GM15510 (cell line): ENCODE data around the gene GPRASP2.

Experiments
- POLR2A ChIP-seq: IDR thresholded peaks from 3 replicates; pipeline ENCODE4 v1.6.1; 2011; ENCODE audit warnings: borderline replicate concordance; ENCODE audit not compliant: insufficient read length; ENCODE audit errors: extremely low read depth

Gene GPRASP2

GRCh38 chrX:102727761-102728160 is 15.5 kb downstream of the GPRASP2 start:
- no peak for TF ChIP-seq POLR2A

DNA sequence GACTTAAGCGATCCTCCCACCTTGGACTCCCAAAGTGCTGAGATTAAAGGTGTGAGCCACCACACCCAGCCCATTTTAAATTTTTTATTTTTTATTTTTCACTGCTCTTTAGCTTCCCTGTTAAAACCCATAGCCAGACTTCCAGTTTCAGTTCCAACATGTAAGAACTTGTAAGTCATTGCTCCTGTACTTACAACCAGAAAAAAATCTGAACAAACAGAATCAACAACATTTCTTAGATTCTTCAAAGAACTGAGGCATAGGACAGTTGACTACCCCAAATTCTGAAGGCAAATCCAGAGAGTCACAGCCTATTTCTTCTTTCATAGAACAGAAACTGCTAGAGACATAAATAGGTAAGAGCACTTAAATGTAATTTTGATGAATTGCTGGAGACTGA is 16.4 kb downstream of the GPRASP2 start:
- no peak for TF ChIP-seq POLR2A

DNA sequence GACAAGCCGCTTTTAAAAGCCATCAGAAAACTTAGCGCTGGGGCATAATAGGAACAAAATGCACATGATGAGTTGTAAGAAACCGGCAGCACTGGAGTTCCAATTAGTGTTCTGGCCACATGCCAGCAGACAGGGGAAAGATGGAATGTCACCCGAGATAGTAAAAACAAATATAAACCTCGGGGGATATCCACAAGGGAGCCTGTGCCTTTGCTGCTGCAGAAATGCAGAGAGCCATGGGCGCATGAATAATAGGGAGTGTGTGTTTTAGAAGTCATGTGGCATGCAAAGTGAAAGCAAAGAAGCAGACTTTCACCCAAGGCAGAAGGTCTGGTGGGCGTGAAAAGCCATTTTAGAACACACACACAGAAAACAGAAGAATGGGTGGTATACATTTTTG is 27.4 kb downstream of the GPRASP2 start:
- TF ChIP-seq POLR2A: no peak

GRCh38 chrX:102744307-102744706 is 32.1 kb downstream of the GPRASP2 start:
- no peak for TF ChIP-seq POLR2A

GRCh38 chrX:102745513-102745856 is 33.2 kb downstream of the GPRASP2 start:
- no peak for TF ChIP-seq POLR2A

DNA sequence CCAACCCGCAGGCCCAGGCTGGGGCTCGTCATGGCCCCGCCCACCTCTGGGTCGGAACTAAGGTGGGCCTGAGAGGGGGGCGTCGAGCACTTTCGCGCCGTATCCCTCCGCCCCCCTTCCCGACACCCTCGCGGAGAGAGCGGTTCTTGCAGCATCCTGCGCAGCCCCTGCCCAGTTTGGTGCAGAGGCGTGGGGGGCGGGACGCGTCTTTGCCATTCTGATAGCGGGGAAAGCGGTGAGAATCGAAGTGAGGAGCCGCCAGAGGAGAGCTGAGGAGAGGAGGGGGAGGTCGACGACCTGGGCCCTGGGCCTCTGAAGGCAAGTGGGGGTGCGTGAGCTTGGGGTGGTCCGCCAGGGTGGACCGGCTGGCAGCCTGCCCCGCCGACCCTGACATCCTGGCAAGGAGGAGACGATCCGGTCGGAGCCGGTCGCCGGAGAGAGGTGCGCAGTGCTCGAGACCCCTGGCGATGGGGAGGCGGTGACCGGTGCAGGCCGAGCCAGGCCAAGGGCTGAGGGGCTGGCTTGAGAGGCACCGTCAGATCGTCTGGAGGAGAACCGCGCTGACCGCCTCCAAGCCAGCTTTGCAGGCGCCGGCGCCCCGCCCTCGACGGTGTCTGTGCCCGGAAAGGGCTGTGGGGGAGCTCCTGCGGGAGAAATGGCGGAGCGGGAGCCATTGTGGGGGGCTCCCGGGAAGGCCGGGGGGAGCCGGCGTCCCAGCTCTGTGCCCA is 33.8 kb downstream of the GPRASP2 start:
- TF ChIP-seq POLR2A: no peak

GRCh38 chrX:102765217-102765616 is 53.0 kb downstream of the GPRASP2 start:
- no peak for TF ChIP-seq POLR2A

DNA sequence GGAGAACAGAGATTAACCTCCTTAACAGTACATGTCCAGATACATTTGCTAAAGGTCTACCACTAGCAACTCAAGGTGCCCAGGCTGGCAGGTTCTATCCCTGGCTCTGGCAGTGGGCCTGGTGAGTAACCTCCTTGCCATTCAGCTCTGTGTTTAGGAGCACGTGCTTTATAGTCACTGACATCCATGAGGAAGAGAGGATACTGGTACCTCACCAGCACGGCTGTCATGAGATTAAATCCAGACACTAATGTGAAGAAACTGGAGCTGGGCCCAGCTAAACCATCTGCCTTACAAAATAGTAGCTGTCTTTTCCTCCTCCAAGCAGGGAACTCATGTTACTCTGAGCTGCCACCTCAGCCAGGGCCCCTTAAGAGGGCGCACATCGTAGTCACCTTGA is 53.6 kb downstream of the GPRASP2 start:
- TF ChIP-seq POLR2A: no peak

DNA sequence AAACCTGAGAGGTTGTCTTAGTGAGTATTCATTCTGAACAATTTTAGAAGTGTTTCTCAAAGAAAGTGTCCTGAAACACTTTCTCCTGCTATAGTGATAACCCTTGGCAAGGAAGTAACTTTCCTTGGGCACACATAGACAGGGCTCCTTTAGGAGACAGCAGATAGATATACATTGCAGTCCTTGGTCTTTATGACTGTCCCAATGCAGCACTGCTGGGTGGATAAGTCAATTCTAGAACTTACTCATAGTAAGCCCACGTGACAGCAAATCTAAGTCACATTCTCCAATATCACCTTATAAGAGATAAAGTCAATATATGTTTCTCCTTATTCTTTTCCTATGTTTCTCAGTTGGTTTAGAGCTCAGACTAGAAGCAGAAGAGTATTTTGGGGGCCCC is 55.0 kb downstream of the GPRASP2 start:
- no peak for TF ChIP-seq POLR2A
